Adrenal gland (tissue), 5 donors: ENCODE measurements around the gene ADAMTS13.

Source experiments
- CTCF ChIP-seq, 6 experiments: fragments of 450-650 bp in 4 of 6; fragments of 200-600 bp in 2 of 6; sonication (generic) in 1 of 6; IDR thresholded peaks; 1 replicate in 5 of 6; 2 replicates in 1 of 6; pipeline versions ENCODE4 v1.5.1 to v1.8.0; 2016 to 2021; ENCODE audit warnings: antibody characterized with exemption in 6 of 6, mild to moderate bottlenecking in 2 of 6, moderate library complexity in 1 of 6
- POLR2A ChIP-seq, 2 donors: fragments of 450-650 bp; IDR thresholded peaks; one replicate each; pipeline ENCODE4 v1.6.1; 2017; ENCODE audit warnings: antibody characterized with exemption in 2 of 2, mild to moderate bottlenecking in 2 of 2, moderate library complexity in 1 of 2
- donor health status: DM: no; HTN: no; CAD: no.

DNA sequence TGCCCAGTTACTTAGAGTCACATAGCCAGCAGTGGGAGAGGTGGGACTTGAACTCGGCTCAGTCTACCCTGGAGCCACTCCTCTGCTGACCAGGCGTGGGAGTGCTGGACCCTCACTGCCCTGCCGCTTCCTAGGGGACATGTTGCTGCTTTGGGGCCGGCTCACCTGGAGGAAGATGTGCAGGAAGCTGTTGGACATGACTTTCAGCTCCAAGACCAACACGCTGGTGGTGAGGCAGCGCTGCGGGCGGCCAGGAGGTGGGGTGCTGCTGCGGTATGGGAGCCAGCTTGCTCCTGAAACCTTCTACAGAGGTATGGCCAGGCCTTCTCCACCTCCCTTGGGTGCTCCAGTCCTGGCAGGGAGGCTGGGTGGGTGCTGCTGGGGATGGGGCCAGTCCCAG, 34.2 kb downstream of the ADAMTS13 start:
- no peak for TF ChIP-seq POLR2A (IDR thresholded peaks at IDR 0.05)
- TF ChIP-seq CTCF (IDR thresholded peaks at IDR 0.05), result no peak
